PC-3 (cell line): Measurements from ENCODE around the gene RAB31. TPM values are rescaled to one million over a fixed set of nuclear protein-coding genes. Genes with fewer than 3 reads are reported as not detected.

Experiments used
- ATAC-seq: fragments of 200-7000 bp; cut with Tn5 transposase; 2 replicates; pipeline ENCODE4 v1.9.1; 2020; ENCODE audit warnings: mild to moderate bottlenecking, moderate library complexity
- BruUV-seq: library from RNA; stranded (reverse); fragments of 400-500 nt; replicated peaks from 2 replicates; lab custom pipeline; 2021; lab: Mats Ljungman, UMichigan
- CTCF ChIA-PET: fragments of 300-600 bp; sonication (Branson Sonifier 250); formaldehyde crosslinking; loops from one replicate; lab custom pipeline; 2022; ENCODE audit warnings: antibody characterized with exemption; lab: Charles Lee
- POLR2A ChIA-PET: fragments of 300-600 bp; sonication (Branson Sonifier 250); formaldehyde crosslinking; loops from one replicate; lab custom pipeline; 2022; ENCODE audit warnings: antibody characterized with exemption; ENCODE audit not compliant: unreplicated experiment; lab: Charles Lee
- DNase-seq: peaks from one replicate; pipeline ENCODE4 v3.0.0-alpha.2; 2015
- H2AFZ ChIP-seq: fragments of 300-600 bp; sonication (generic); 2 replicates; pipeline ENCODE4 v1.6.0; 2016; ENCODE audit warnings: antibody characterized with exemption, low read length
- H3F3A ChIP-seq: fragments of 300-600 bp; sonication (generic); one replicate; pipeline ENCODE4 v1.6.0; 2017; ENCODE audit warnings: antibody characterized with exemption, low read length, control low read depth, mild to moderate bottlenecking; ENCODE audit not compliant: unreplicated experiment
- H3K27ac ChIP-seq: fragments of 300-600 bp; sonication (generic); 2 replicates; pipeline ENCODE4 v1.5.1; 2016; ENCODE audit warnings: mild to moderate bottlenecking, low read length
- H3K27me3 ChIP-seq: fragments of 300-600 bp; sonication (generic); 2 replicates; pipeline ENCODE4 v1.6.1; 2016; ENCODE audit warnings: low read length, mixed read lengths
- H3K36me3 ChIP-seq: fragments of 300-600 bp; sonication (generic); 2 replicates; pipeline ENCODE4 v1.6.1; 2016; ENCODE audit warnings: low read depth, mixed run types, low read length, mixed read lengths
- H3K4me1 ChIP-seq: fragments of 300-600 bp; sonication (generic); 2 replicates; pipeline ENCODE4 v1.5.1; 2016; ENCODE audit warnings: low read length; ENCODE audit not compliant: insufficient read depth
- H3K4me2 ChIP-seq: fragments of 300-600 bp; sonication (generic); 2 replicates; pipeline ENCODE4 v1.6.0; 2016; ENCODE audit warnings: low read length
- H3K4me3 ChIP-seq: fragments of 300-600 bp; sonication (generic); 2 replicates; pipeline ENCODE4 v1.5.1; 2016; ENCODE audit warnings: mild to moderate bottlenecking, low read length, mixed read lengths
- H3K79me2 ChIP-seq: fragments of 300-600 bp; sonication (generic); 2 replicates; pipeline ENCODE4 v1.6.1; 2017; ENCODE audit warnings: low read length, mixed read lengths
- H3K9ac ChIP-seq: fragments of 300-600 bp; sonication (generic); 2 replicates; pipeline ENCODE4 v1.6.0; 2016; ENCODE audit warnings: mild to moderate bottlenecking, low read length
- H3K9me2 ChIP-seq: fragments of 300-600 bp; sonication (generic); replicated peaks from 2 replicates; pipeline ENCODE4 v1.6.1; 2016; ENCODE audit warnings: mixed run types, low read length, mixed read lengths
- H3K9me3 ChIP-seq: fragments of 300-600 bp; sonication (generic); 2 replicates; pipeline ENCODE4 v1.6.1; 2016; ENCODE audit warnings: low read length, mixed read lengths
- H4K20me1 ChIP-seq: fragments of 300-600 bp; sonication (generic); 2 replicates; pipeline ENCODE4 v1.6.1; 2016; ENCODE audit warnings: low read length, mixed read lengths
- EZH2 ChIP-seq: fragments of 300-600 bp; sonication (generic); IDR thresholded peaks from one replicate; pipeline ENCODE4 v1.6.1; 2017; ENCODE audit warnings: antibody characterized with exemption, mild to moderate bottlenecking, low read length; ENCODE audit not compliant: unreplicated experiment
- EZH2phosphoT487 ChIP-seq: fragments of 300-600 bp; sonication (generic); IDR thresholded peaks from 2 replicates; pipeline ENCODE4 v1.6.1; 2018; ENCODE audit warnings: mild to moderate bottlenecking, antibody characterized with exemption, low read length, borderline replicate concordance
- intact Hi-C: fragments of 100-400 bp; cut with micrococcal nuclease; formaldehyde crosslinking; loops from 2 replicates; pipeline ENCODE4 v1.9.0; 2023
- total RNA-seq: library from RNA; depleted of rRNA; stranded (reverse); fragments of >200 nt; gene quantifications from 2 replicates; pipeline ENCODE4 v1.2.3, GENCODE V29; 2014
- TF ChIP-seq, protein P1 (sequence below): fragments of 300-600 bp; sonication (generic); conservative IDR thresholded peaks from 2 replicates; pipeline ENCODE4 v1.5.1; 2017; ENCODE audit warnings: antibody characterized with exemption, low read depth, mild to moderate bottlenecking, low read length

The RAB31 gene
- total RNA-seq, 1 experiment from 2014 or later: 3.8 TPM

- ChIA-PET POLR2A (no interaction called here), CTCF (no interaction called here)
- no peak for DNase-seq
- H3F3A ChIP-seq: no peaks in the 10 kb centered on the region
- H3K27ac ChIP-seq: no peak overlapping the region
- H3K9me3 ChIP-seq: no peaks in the 10 kb centered on the region
- no peak for ATAC-seq
- H4K20me1 ChIP-seq: no peaks in the 10 kb centered on the region
- no TSS peak for BruUV-seq
- no peak overlapping the region for H3K4me2 ChIP-seq
- no peaks in the 10 kb centered on the region for H3K27me3 ChIP-seq
- no peak overlapping the region for H3K9ac ChIP-seq
- no peak for TF ChIP-seq EZH2
- H3K79me2 ChIP-seq: no peaks in the 10 kb centered on the region
- H3K36me3 ChIP-seq: no peaks in the 10 kb centered on the region
- H2AFZ ChIP-seq: no peak overlapping the region
- H3K4me3 ChIP-seq: no peak overlapping the region
- no peaks in the 10 kb centered on the region for H3K9me2 ChIP-seq
- H3K4me1 ChIP-seq: no peaks in the 10 kb centered on the region
- intact Hi-C loops: no loop called here
Measured at GRCh38 chr18:9764011-9764481, 55.9 kb downstream of the RAB31 start.

DNA sequence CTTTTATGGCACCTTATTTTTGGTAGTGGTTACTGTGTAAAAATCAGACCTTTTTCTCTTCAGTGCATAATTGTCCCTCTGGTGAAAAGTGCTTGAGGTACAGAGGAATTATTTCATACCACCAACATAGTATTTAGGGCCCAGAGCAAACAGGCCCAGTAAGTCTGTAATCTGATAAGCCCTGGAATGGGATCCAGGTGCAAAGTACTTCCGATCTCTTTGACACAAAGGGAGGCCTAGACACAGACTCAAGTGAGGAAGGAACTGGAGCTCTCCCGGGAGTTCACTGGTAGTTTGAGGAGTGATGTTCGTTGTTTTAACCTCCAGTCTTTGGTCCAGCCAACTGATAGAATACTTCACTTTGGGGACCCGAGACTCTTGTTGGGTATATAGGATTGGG lies 57.4 kb downstream of the RAB31 start:
- H3K27ac ChIP-seq: no peak overlapping the region
- no peaks in the 10 kb centered on the region for H3K36me3 ChIP-seq
- no peak overlapping the region for H3K4me3 ChIP-seq
- no peaks in the 10 kb centered on the region for H3F3A ChIP-seq
- no peaks in the 10 kb centered on the region for H3K9me2 ChIP-seq
- intact Hi-C loops: no loop called here
- H3K9ac ChIP-seq: no peak overlapping the region
- TF ChIP-seq, protein P1, sequence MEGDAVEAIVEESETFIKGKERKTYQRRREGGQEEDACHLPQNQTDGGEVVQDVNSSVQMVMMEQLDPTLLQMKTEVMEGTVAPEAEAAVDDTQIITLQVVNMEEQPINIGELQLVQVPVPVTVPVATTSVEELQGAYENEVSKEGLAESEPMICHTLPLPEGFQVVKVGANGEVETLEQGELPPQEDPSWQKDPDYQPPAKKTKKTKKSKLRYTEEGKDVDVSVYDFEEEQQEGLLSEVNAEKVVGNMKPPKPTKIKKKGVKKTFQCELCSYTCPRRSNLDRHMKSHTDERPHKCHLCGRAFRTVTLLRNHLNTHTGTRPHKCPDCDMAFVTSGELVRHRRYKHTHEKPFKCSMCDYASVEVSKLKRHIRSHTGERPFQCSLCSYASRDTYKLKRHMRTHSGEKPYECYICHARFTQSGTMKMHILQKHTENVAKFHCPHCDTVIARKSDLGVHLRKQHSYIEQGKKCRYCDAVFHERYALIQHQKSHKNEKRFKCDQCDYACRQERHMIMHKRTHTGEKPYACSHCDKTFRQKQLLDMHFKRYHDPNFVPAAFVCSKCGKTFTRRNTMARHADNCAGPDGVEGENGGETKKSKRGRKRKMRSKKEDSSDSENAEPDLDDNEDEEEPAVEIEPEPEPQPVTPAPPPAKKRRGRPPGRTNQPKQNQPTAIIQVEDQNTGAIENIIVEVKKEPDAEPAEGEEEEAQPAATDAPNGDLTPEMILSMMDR: no peak
- TF ChIP-seq EZH2: no peak
- TF ChIP-seq EZH2phosphoT487: no peak
- H3K4me2 ChIP-seq: no peak overlapping the region
- BruUV-seq: no TSS peak
- no peaks in the 10 kb centered on the region for H4K20me1 ChIP-seq
- no peaks in the 10 kb centered on the region for H3K79me2 ChIP-seq
- no peaks in the 10 kb centered on the region for H3K9me3 ChIP-seq
- H2AFZ ChIP-seq: no peak overlapping the region
- H3K27me3 ChIP-seq: no peaks in the 10 kb centered on the region
- ChIA-PET POLR2A (no interaction called here), CTCF (no interaction called here)
- no peak for DNase-seq
- no peaks in the 10 kb centered on the region for H3K4me1 ChIP-seq
- no peak for ATAC-seq

- TF ChIP-seq, protein P1: no peak
- TF ChIP-seq EZH2 (no peak), EZH2phosphoT487 (no peak)
- H3K27me3 ChIP-seq: no peaks in the 10 kb centered on the region
- H4K20me1 ChIP-seq: no peaks in the 10 kb centered on the region
- BruUV-seq: no TSS peak
- no peaks in the 10 kb centered on the region for H3K9me3 ChIP-seq
- DNase-seq (no peak), ATAC-seq (no peak)
- H3F3A ChIP-seq: no peaks in the 10 kb centered on the region
- ChIA-PET POLR2A (no interaction called here), CTCF (no interaction called here)
- H3K4me1 ChIP-seq: 0 out of 2 replicates have a peak, but pooled peaks cover 1% of the 10 kb centered on the region
- no peak overlapping the region for H3K9ac ChIP-seq
- H3K27ac ChIP-seq: no peak overlapping the region
- no peaks in the 10 kb centered on the region for H3K9me2 ChIP-seq
- H3K79me2 ChIP-seq: no peaks in the 10 kb centered on the region
- H3K4me2 ChIP-seq: no peak overlapping the region
- no peak overlapping the region for H3K4me3 ChIP-seq
- H2AFZ ChIP-seq: no peak overlapping the region
- H3K36me3 ChIP-seq: no peaks in the 10 kb centered on the region
- intact Hi-C loops: no loop called here
Measured at GRCh38 chr18:9766076-9766481, 58.0 kb downstream of the RAB31 start.
